Caki2 (cell line): ENCODE measurements around the gene TRAM2. TPM values are rescaled to one million over a fixed set of nuclear protein-coding genes. Genes with fewer than 3 reads are reported as not detected.

Experiments
- DNase-seq: peaks from one replicate; pipeline ENCODE4 v3.0.0-alpha.2; 2015; ENCODE audit warnings: low read depth
- in situ Hi-C: cut with HindIII; loops from 2 replicates; pipeline ENCODE4 v1.10.0; 2016; ENCODE audit warnings: low sequenced_read_pairs, low pct_unique_long_range_greater_than_20kb, mixed read lengths
- total RNA-seq: library from RNA; depleted of rRNA; stranded (reverse); fragments of >200 nt; shearing (Covaris generic); gene quantifications from 2 replicates; pipeline ENCODE4 v1.2.3, GENCODE V29; 2014; ENCODE audit warnings: low replicate concordance

The TRAM2 gene
- total RNA-seq, 1 experiment from 2014 or later: 7.3 TPM

DNA sequence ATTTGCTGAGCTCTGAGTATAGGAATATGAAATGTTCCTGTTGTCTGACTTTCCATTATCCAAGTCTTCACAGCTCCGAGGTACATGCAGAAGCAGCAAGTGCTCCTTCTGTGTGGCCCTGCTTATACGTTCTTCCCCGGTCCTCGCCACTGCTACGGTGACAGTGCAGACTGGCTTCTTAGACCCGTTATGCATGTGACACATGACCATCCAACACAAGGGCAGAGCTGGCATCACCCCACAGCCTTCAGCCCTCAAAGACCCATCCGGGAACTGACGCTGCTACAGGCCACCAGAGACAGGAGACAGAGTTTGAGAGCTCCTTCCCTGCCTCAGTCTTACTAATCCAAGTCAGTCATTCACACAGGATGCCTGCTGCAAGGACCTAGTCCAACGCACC is 70.4 kb downstream of the TRAM2 start:
- no peak for DNase-seq
- in situ Hi-C loops: no loop called here

GRCh38 chr6:52505726-52506409 is 71.0 kb downstream of the TRAM2 start:
- in situ Hi-C loops: no loop called here
- DNase-seq: no peak

- in situ Hi-C loops: no loop called here
Observed at GRCh38 chr6:52504782-52505136, 72.1 kb downstream of the TRAM2 start.

DNA sequence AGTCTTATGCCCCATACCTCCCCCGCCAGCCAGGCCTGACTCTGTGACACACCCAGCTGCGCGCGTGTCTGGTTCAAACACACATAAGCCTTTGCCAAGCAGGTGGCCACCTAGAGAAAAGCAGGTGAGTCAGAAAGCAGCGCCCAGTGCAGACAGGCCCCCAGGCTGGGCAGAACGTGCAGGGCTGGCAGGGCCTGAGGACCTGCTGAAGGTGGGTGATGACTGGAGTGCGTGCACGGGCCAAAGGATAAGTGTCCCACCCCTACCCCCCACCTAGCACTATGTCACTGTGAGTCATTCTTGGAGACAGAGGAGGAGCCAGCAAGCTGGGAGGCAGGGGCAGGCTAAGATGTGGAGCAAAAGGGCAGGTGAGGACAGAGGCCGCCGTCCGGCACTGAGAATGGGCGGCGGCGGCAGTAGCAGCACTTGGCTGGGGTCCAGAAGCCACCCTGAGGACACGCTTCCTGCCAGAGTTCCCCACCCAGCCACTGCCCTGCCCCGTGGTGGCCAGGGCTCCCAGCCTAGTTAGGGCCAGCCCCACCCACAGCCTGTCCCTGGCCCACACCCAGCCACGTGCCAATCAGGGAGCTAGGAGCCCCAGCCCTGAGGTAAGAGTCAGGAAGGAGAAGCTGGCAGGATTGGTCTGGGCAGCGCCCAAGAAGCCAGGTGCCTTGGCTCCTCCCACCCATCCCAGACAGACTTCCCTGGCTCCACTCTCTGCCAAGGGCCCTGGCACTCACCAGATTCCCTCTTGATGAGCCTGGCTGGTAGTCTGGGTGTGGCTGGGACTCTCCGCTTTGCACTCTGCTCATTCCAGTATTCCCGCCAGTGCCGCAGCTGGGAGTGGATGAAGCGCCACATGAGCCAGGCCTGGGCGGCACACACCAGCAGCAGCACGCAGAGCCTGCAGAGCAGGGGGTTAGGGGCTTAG is 72.7 kb downstream of the TRAM2 start:
- in situ Hi-C loops: no loop called here
- peak; percentile 100 for DNase-seq

More at GRCh38 chr6:52504782-52505136, 72.1 kb downstream of the TRAM2 start:
- no peak for DNase-seq

DNA sequence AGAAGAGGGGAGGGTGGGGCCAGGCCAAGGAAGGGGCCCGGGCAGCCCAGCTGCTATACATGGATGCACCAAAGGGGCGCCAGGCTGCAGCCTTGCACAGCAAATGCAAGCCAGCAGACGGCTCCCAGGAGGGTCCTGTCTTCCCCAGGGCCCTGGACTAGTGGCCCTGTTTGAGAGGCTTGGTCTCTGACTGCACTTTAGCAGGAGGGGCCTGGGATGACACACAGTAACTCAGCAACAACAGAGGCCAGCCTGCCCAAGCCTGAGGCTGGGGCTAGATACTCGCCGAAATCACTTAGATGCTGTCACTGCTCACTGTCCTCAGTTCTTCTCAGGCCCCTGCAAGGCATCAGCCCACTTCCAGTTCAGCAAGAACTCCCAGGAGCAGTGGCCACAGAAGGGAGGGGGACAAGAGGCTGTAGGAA is 73.5 kb downstream of the TRAM2 start:
- in situ Hi-C loops: no loop called here
- no peak for DNase-seq

- in situ Hi-C loops: no loop called here
- DNase-seq: no peak
Observed at GRCh38 chr6:52502306-52503029, 74.4 kb downstream of the TRAM2 start.

GRCh38 chr6:52500238-52501129 is 76.4 kb downstream of the TRAM2 start:
- DNase-seq: no peak
- in situ Hi-C loops: no loop called here

- in situ Hi-C loops: no loop called here
- no peak for DNase-seq
Observed at GRCh38 chr6:52499681-52500236, 77.1 kb downstream of the TRAM2 start.

GRCh38 chr6:52499026-52499425 is 77.8 kb downstream of the TRAM2 start:
- DNase-seq: no peak
- in situ Hi-C loops: no loop called here

- in situ Hi-C loops: no loop called here
- DNase-seq: no peak
Observed at GRCh38 chr6:52498538-52499017, 78.3 kb downstream of the TRAM2 start.

GRCh38 chr6:52497652-52498408 is 79.0 kb downstream of the TRAM2 start:
- no peak for DNase-seq
- in situ Hi-C loops: no loop called here

GRCh38 chr6:52496631-52497030 is 80.2 kb downstream of the TRAM2 start:
- in situ Hi-C loops: no loop called here
- DNase-seq: no peak

GRCh38 chr6:52495922-52496321 is 80.9 kb downstream of the TRAM2 start:
- no peak for DNase-seq
- in situ Hi-C loops: no loop called here

- in situ Hi-C loops: no loop called here
Observed at GRCh38 chr6:52494298-52495072, 82.4 kb downstream of the TRAM2 start.

GRCh38 chr6:52493669-52494068 is 83.2 kb downstream of the TRAM2 start:
- DNase-seq: no peak
- in situ Hi-C loops: no loop called here

More at GRCh38 chr6:52494298-52495072, 82.4 kb downstream of the TRAM2 start:
- no peak for DNase-seq
